A549 (cell line): ENCODE measurements around the gene FGF14. TPM values are rescaled to one million over a fixed set of nuclear protein-coding genes. Genes with fewer than 3 reads are reported as not detected.

Experiments
- ATAC-seq, 2 experiments: fragments of 200-7000 bp in 1 of 2; fragments of >200 bp in 1 of 2; cut with Nextera tagmentation in 1 of 2; cut with Tn5 transposase in 1 of 2; 3 replicates each; pipeline versions ENCODE4 v1.8.0 to v1.9.1; 2018 to 2020; ENCODE audit warnings: mild to moderate bottlenecking in 1 of 2, moderate library complexity in 1 of 2
- CTCF ChIA-PET: fragments of 300-600 bp; sonication (Branson Sonifier 250); formaldehyde crosslinking; extraction: SDS; loops from one replicate; lab custom pipeline; 2021; ENCODE audit warnings: antibody characterized with exemption, inconsistent platforms; lab: Yijun Ruan, JAX
- POLR2A ChIA-PET: fragments of 350-600 bp; formaldehyde crosslinking; extraction: SDS; loops from one replicate; lab custom pipeline; 2021; ENCODE audit warnings: antibody characterized with exemption, inconsistent platforms; lab: Yijun Ruan, JAX
- DNase-seq, 2 experiments: peaks; one replicate each; pipeline versions ENCODE4 v3.0.0 to v3.0.0-alpha.2; 2011 to 2016; ENCODE audit warnings: low read depth in 1 of 2, low spot score in 1 of 2
- FAIRE-seq: peaks from 2 replicates; lab custom pipeline; 2011; peaks lifted over from hg19 to GRCh38; lab: Jason Lieb, UNC
- H3K27ac ChIP-seq, 2 experiments: fragments of >200 bp; sonication (Bioruptor Twin); formaldehyde crosslinking; 3 replicates each; pipeline ENCODE4 v1.5.1; 2016 to 2017
- H3K4me1 ChIP-seq: fragments of >200 bp; sonication (Bioruptor Twin); formaldehyde crosslinking; 3 replicates; pipeline ENCODE4 v1.6.1; 2016
- H3K4me2 ChIP-seq: fragments of >200 bp; sonication (Bioruptor Twin); formaldehyde crosslinking; 3 replicates; pipeline ENCODE4 v1.6.1; 2016
- H3K4me3 ChIP-seq: fragments of >200 bp; sonication (Bioruptor Twin); formaldehyde crosslinking; 3 replicates; pipeline ENCODE4 v1.5.1; 2016
- H3K9me3 ChIP-seq: fragments of >200 bp; sonication (Bioruptor Twin); formaldehyde crosslinking; 3 replicates; pipeline ENCODE4 v1.6.1; 2016
- BHLHE40 ChIP-seq: IDR thresholded peaks from 2 replicates; pipeline ENCODE4 v1.6.1; 2012; ENCODE audit warnings: low read depth, low read length, inconsistent platforms
- EHF ChIP-seq: fragments of 250-450 bp; sonication (Bioruptor Pico); IDR thresholded peaks from 2 replicates; pipeline ENCODE4 v1.5.0; 2020; ENCODE audit warnings: mild to moderate bottlenecking
- EHMT2 ChIP-seq: fragments of 200-600 bp; sonication (generic); IDR thresholded peaks from 2 replicates; pipeline ENCODE4 v1.6.1; 2016; ENCODE audit warnings: antibody characterized with exemption, low read depth, mild to moderate bottlenecking, moderate library complexity
- EP300 ChIP-seq, 2 experiments: fragments of >200 bp; sonication (Bioruptor Twin); formaldehyde crosslinking; IDR thresholded peaks; 2 replicates in 1 of 2; 3 replicates in 1 of 2; pipeline ENCODE4 v1.6.1; 2016 to 2017
- FOSL2 ChIP-seq, 2 experiments: fragments of 450-650 bp in 1 of 2; fragments of >200 bp in 1 of 2; sonication (Bioruptor Twin) in 1 of 2; formaldehyde crosslinking; IDR thresholded peaks; 2 replicates each; pipeline versions ENCODE4 v1.5.0 to v1.6.1; 2016 to 2020; ENCODE audit warnings: mild to moderate bottlenecking in 1 of 2, moderate library complexity in 1 of 2
- FOXS1 ChIP-seq: fragments of 250-450 bp; sonication (Bioruptor Pico); IDR thresholded peaks from 2 replicates; pipeline ENCODE4 v1.5.0; 2020; ENCODE audit warnings: mild to moderate bottlenecking, moderate library complexity
- HEYL ChIP-seq: fragments of 250-450 bp; sonication (Bioruptor Pico); IDR thresholded peaks from 2 replicates; pipeline ENCODE4 v1.8.0; 2021; ENCODE audit warnings: mild to moderate bottlenecking, moderate library complexity
- HOXB5 ChIP-seq: fragments of 250-450 bp; sonication (Bioruptor Pico); IDR thresholded peaks from 2 replicates; pipeline ENCODE4 v1.5.0; 2020; ENCODE audit warnings: mild to moderate bottlenecking, moderate library complexity
- KDM1A ChIP-seq: fragments of 200-600 bp; sonication (generic); IDR thresholded peaks from 2 replicates; pipeline ENCODE4 v1.6.1; 2016; ENCODE audit warnings: low read depth, mild to moderate bottlenecking
- KDM5A ChIP-seq: fragments of 200-600 bp; sonication (generic); IDR thresholded peaks from 2 replicates; pipeline ENCODE4 v1.6.1; 2016; ENCODE audit warnings: antibody characterized with exemption, mild to moderate bottlenecking
- MAFK ChIP-seq: fragments of 450-650 bp; IDR thresholded peaks from 2 replicates; pipeline ENCODE4 v1.6.1; 2014; ENCODE audit not compliant: partially characterized antibody
- MAZ ChIP-seq: fragments of 150-350 bp; IDR thresholded peaks from 2 replicates; pipeline ENCODE4 v1.6.1; 2014; ENCODE audit warnings: antibody characterized with exemption, low read depth, low read length, borderline replicate concordance
- NPAS2 ChIP-seq: fragments of 250-450 bp; sonication (Bioruptor Pico); IDR thresholded peaks from 2 replicates; pipeline ENCODE4 v1.8.0; 2022; ENCODE audit warnings: mild to moderate bottlenecking, moderate library complexity, borderline replicate concordance
- NR3C1 ChIP-seq: fragments of >200 bp; sonication (Bioruptor Twin); formaldehyde crosslinking; IDR thresholded peaks from 3 replicates; pipeline ENCODE4 v1.6.1; 2017
- PHF8 ChIP-seq: fragments of 200-600 bp; sonication (generic); IDR thresholded peaks from 2 replicates; pipeline ENCODE4 v1.6.1; 2016; ENCODE audit warnings: low read depth, mild to moderate bottlenecking, antibody characterized with exemption, moderate library complexity, borderline replicate concordance
- POLR2A ChIP-seq: IDR thresholded peaks from 2 replicates; pipeline ENCODE4 v1.6.1; 2012; ENCODE audit warnings: mild to moderate bottlenecking, low read length
- RAD21 ChIP-seq, 2 experiments: fragments of >200 bp in 1 of 2; sonication (Bioruptor Twin) in 1 of 2; formaldehyde crosslinking in 1 of 2; IDR thresholded peaks in 1 of 2; conservative IDR thresholded peaks in 1 of 2; 2 replicates in 1 of 2; 3 replicates in 1 of 2; pipeline ENCODE4 v1.6.1; 2012 to 2018; ENCODE audit warnings: inconsistent platforms in 1 of 2
- RARB ChIP-seq: fragments of 250-450 bp; sonication (Bioruptor Pico); IDR thresholded peaks from 2 replicates; pipeline ENCODE4 v1.8.0; 2021; ENCODE audit warnings: mild to moderate bottlenecking, moderate library complexity
- RCOR1 ChIP-seq: fragments of 150-350 bp; IDR thresholded peaks from 2 replicates; pipeline ENCODE4 v1.6.1; 2014; ENCODE audit warnings: antibody characterized with exemption, low read length, low read depth
- RNF2 ChIP-seq: fragments of 200-600 bp; sonication (generic); IDR thresholded peaks from 2 replicates; pipeline ENCODE4 v1.6.1; 2016; ENCODE audit warnings: low read depth, mild to moderate bottlenecking, antibody characterized with exemption, moderate library complexity, borderline replicate concordance
- SREBF2 ChIP-seq: fragments of 450-650 bp; IDR thresholded peaks from 2 replicates; pipeline ENCODE4 v1.6.1; 2014; ENCODE audit warnings: mild to moderate bottlenecking, moderate library complexity
- TP53 ChIP-seq: fragments of 250-450 bp; sonication (Bioruptor Pico); IDR thresholded peaks from 2 replicates; pipeline ENCODE4 v1.5.0; 2021; ENCODE audit warnings: mild to moderate bottlenecking, moderate library complexity
- WGBS: methylation state at CpG from one replicate; pipeline ENCODE4 v1.1.6; 2017; ENCODE audit errors: missing lambda C conversion rate; 5-methylcytosine and 5-hydroxymethylcytosine counted together
- polyA plus RNA-seq, 4 experiments: library from polyadenylated mRNA; depleted of rRNA in 3 of 4; stranded (reverse); fragments of >200 nt; fragmentation: RNase III in 1 of 4; extraction: RNeasy Plus Mini Kit Qiagen cat#74134 plus additional on column Dnase treatment in 1 of 4; gene quantifications; 2 replicates in 3 of 4; 3 replicates in 1 of 4; pipeline ENCODE4 v1.2.3, GENCODE V29; 2011 to 2017
- TF ChIP-seq, protein P1 (sequence below): IDR thresholded peaks from 2 replicates; pipeline ENCODE4 v1.6.1; 2012
- TF ChIP-seq, protein P2 (sequence below): fragments of >200 bp; sonication (Bioruptor Twin); formaldehyde crosslinking; IDR thresholded peaks from 3 replicates; pipeline ENCODE4 v1.5.1; 2016
- TF ChIP-seq, protein P3 (sequence below): fragments of 450-650 bp; IDR thresholded peaks from 2 replicates; pipeline ENCODE4 v1.6.1; 2014; ENCODE audit warnings: antibody characterized with exemption
- TF ChIP-seq, protein P4 (sequence below): IDR thresholded peaks from 2 replicates; pipeline ENCODE4 v1.6.1; 2012; ENCODE audit warnings: low read depth, borderline replicate concordance
- TF ChIP-seq, protein P5 (sequence below): fragments of >200 bp; sonication (Bioruptor Twin); formaldehyde crosslinking; IDR thresholded peaks from 2 replicates; pipeline ENCODE4 v1.6.1; 2016
- TF ChIP-seq, protein P6 (sequence below): fragments of 250-450 bp; sonication (Bioruptor Pico); IDR thresholded peaks from 2 replicates; pipeline ENCODE4 v1.5.0; 2020; ENCODE audit warnings: low read depth, mild to moderate bottlenecking, moderate library complexity

FGF14 gene
- polyA plus RNA-seq, 2 of the 4 experiments (the other 2 are of a cell fraction) = not detected

DNA sequence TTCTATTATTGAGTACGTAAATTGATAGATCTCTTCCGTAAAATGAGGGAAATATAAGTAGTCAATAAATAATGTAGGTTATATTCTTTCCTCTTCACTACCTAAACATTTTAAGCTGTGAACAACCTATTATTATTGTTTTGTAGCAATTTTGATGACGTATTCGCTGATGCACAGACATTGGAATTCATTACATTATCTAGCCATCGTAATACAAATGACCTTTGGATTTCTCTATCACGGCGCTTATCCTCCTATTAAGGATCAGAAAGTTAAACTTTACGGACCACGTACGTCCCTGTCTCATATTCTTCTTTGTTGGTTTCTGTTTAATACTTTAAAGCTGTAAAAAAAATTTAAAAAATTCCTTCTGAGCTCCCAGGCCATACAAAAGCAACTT is 684.5 kb downstream of the FGF14 start:
- 92% methylated on average over 10 of the region's 10 CpGs for WGBS
- TF ChIP-seq, protein P1, sequence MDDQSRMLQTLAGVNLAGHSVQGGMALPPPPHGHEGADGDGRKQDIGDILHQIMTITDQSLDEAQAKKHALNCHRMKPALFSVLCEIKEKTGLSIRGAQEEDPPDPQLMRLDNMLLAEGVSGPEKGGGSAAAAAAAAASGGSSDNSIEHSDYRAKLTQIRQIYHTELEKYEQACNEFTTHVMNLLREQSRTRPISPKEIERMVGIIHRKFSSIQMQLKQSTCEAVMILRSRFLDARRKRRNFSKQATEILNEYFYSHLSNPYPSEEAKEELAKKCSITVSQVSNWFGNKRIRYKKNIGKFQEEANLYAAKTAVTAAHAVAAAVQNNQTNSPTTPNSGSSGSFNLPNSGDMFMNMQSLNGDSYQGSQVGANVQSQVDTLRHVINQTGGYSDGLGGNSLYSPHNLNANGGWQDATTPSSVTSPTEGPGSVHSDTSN = no peak
- TF ChIP-seq HOXB5 (CRISPR knock-in tag) = no peak
- TF ChIP-seq EHMT2 = no peak
- TF ChIP-seq HEYL = no peak
- TF ChIP-seq FOSL2 (IDR thresholded peaks at IDR 0.05) = no peak
- TF ChIP-seq FOSL2 (CRISPR knock-in tag; IDR thresholded peaks at IDR 0.05) = no peak
- TF ChIP-seq RNF2 = no peak
- H3K4me3 ChIP-seq = no peak overlapping the region
- H3K4me2 ChIP-seq = no peak overlapping the region
- H3K9me3 ChIP-seq = no peaks in the 10 kb centered on the region
- no peak for DNase-seq
- H3K27ac ChIP-seq = no peak overlapping the region
- POLR2A ChIA-PET = no interaction called here
- no peaks in the 10 kb centered on the region for H3K4me1 ChIP-seq
- CTCF ChIA-PET = interaction anchor here (0.7 kb wide), 1 partner anchor 79 kb away, joined by 3 read pairs; no protein-coding TSS in a partner anchor
- FAIRE-seq = no peak
- no peak for ATAC-seq

DNA sequence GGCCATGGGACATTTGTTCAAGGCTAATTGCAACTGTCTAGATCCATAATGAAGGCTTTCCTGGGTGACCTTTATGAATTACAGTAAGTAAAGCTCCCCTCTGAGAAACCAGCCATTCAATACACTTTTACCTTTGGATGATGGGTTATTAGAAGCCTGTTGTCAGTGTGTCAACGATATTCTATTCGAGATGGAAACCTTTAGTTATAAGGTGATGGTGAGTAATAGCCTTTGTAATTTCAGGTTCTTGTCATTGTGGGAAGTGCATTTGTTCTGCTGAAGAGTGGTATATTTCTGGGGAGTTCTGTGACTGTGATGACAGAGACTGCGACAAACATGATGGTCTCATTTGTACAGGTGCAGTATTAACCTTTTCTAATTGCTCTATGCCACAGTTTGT is 687.7 kb downstream of the FGF14 start:
- CTCF ChIA-PET = no interaction called here
- no peak for DNase-seq
- POLR2A ChIA-PET = no interaction called here
- Histone ChIP-seq H3K4me3 (no peak overlapping the region), H3K27ac (no peak overlapping the region), H3K4me1 (no peaks in the 10 kb centered on the region), H3K4me2 (no peak overlapping the region), H3K9me3 (no peaks in the 10 kb centered on the region)
- 85% methylated on average over 3 of the region's 3 CpGs for WGBS
- no peak for FAIRE-seq
- ATAC-seq = no peak
- TF ChIP-seq, protein P2, sequence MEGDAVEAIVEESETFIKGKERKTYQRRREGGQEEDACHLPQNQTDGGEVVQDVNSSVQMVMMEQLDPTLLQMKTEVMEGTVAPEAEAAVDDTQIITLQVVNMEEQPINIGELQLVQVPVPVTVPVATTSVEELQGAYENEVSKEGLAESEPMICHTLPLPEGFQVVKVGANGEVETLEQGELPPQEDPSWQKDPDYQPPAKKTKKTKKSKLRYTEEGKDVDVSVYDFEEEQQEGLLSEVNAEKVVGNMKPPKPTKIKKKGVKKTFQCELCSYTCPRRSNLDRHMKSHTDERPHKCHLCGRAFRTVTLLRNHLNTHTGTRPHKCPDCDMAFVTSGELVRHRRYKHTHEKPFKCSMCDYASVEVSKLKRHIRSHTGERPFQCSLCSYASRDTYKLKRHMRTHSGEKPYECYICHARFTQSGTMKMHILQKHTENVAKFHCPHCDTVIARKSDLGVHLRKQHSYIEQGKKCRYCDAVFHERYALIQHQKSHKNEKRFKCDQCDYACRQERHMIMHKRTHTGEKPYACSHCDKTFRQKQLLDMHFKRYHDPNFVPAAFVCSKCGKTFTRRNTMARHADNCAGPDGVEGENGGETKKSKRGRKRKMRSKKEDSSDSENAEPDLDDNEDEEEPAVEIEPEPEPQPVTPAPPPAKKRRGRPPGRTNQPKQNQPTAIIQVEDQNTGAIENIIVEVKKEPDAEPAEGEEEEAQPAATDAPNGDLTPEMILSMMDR = no peak
- TF ChIP-seq KDM5A (no peak), NR3C1 (no peak), KDM1A (no peak), FOXS1 (CRISPR knock-in tag) (no peak), EHMT2 (no peak), RNF2 (no peak), BHLHE40 (no peak), RARB (CRISPR knock-in tag) (no peak), FOSL2 (IDR thresholded peaks at IDR 0.05) (no peak), FOSL2 (CRISPR knock-in tag; IDR thresholded peaks at IDR 0.05) (no peak), RAD21 (conservative IDR thresholded peaks at IDR 0.05 in 1 of 2, IDR thresholded peaks at IDR 0.05 in 1 of 2) (no peak), POLR2A (no peak)
- TF ChIP-seq, protein P3, sequence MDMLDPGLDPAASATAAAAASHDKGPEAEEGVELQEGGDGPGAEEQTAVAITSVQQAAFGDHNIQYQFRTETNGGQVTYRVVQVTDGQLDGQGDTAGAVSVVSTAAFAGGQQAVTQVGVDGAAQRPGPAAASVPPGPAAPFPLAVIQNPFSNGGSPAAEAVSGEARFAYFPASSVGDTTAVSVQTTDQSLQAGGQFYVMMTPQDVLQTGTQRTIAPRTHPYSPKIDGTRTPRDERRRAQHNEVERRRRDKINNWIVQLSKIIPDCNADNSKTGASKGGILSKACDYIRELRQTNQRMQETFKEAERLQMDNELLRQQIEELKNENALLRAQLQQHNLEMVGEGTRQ = no peak
- TF ChIP-seq, protein P1 = no peak
- TF ChIP-seq, protein P4, sequence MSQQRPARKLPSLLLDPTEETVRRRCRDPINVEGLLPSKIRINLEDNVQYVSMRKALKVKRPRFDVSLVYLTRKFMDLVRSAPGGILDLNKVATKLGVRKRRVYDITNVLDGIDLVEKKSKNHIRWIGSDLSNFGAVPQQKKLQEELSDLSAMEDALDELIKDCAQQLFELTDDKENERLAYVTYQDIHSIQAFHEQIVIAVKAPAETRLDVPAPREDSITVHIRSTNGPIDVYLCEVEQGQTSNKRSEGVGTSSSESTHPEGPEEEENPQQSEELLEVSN = no peak
- TF ChIP-seq, protein P5, sequence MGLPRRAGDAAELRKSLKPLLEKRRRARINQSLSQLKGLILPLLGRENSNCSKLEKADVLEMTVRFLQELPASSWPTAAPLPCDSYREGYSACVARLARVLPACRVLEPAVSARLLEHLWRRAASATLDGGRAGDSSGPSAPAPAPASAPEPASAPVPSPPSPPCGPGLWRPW = no peak

DNA sequence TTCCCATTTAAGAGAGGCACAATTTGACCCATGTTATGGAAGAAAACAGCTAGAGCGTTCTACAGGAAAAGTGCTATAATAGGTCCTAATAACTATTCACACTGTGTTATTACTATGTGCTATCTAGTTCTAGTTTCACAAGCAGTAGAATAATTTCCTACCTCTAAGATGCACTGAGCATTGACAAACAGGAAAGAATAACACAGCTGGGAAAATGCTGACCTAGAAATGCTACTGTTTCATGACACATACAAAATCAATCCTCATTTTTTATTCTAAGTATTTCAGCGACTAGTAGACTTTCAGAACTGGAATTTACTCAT is 689.9 kb downstream of the FGF14 start:
- ATAC-seq (no peak), FAIRE-seq (no peak), DNase-seq (no peak)
- ChIA-PET CTCF (interaction anchor here (0.9 kb wide), 1 partner anchor 8 kb away, joined by 3 read pairs; no protein-coding TSS in a partner anchor), POLR2A (no interaction called here)
- H3K4me3 ChIP-seq = no peak overlapping the region
- H3K27ac ChIP-seq = no peak overlapping the region
- H3K4me2 ChIP-seq = no peak overlapping the region
- TF ChIP-seq EHF (CRISPR knock-in tag) = no peak
- no peak for TF ChIP-seq SREBF2
- TF ChIP-seq, protein P5 = no peak
- TF ChIP-seq EP300 (IDR thresholded peaks at IDR 0.05) = no peak
- no peak for TF ChIP-seq NPAS2
- TF ChIP-seq MAZ = no peak
- TF ChIP-seq TP53 (CRISPR knock-in tag) = no peak
- TF ChIP-seq, protein P6, sequence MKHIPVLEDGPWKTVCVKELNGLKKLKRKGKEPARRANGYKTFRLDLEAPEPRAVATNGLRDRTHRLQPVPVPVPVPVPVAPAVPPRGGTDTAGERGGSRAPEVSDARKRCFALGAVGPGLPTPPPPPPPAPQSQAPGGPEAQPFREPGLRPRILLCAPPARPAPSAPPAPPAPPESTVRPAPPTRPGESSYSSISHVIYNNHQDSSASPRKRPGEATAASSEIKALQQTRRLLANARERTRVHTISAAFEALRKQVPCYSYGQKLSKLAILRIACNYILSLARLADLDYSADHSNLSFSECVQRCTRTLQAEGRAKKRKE (CRISPR knock-in tag) = no peak
- no peak for TF ChIP-seq RARB (CRISPR knock-in tag)
- no peak for TF ChIP-seq PHF8
- no peak for TF ChIP-seq RNF2
- no peak for TF ChIP-seq RCOR1
- TF ChIP-seq MAFK = no peak
- 56% methylated on average over 2 of the region's 2 CpGs for WGBS
- H3K9me3 ChIP-seq = no peaks in the 10 kb centered on the region
- H3K4me1 ChIP-seq = peaks cover 4% of the 10 kb centered on the region
